ENCODE results near the gene BOLA1. TPM values are rescaled to one million over a fixed set of nuclear protein-coding genes. Genes with fewer than 3 reads are reported as not detected.

Gene BOLA1
- total RNA-seq, 1 donor: 6.5 TPM

- TF ChIP-seq CTCF (IDR thresholded peaks at IDR 0.05; ENCODE audit: insufficient read depth, low read depth, low read length): no peak
- no peak for DNase-seq (ENCODE audit: low read depth)
- H3K4me3 ChIP-seq (ENCODE audit: low read depth, low read length): no peak overlapping the region
Observed at GRCh38 chr1:149903836-149904491, 4.6 kb downstream of the BOLA1 start.

- no peak for DNase-seq (ENCODE audit: low read depth)
- H3K4me3 ChIP-seq (ENCODE audit: low read depth, low read length): no peak overlapping the region
- TF ChIP-seq CTCF (IDR thresholded peaks at IDR 0.05; ENCODE audit: insufficient read depth, low read depth, low read length): no peak
Observed at GRCh38 chr1:149906570-149907075, 7.3 kb downstream of the BOLA1 start.

DNA sequence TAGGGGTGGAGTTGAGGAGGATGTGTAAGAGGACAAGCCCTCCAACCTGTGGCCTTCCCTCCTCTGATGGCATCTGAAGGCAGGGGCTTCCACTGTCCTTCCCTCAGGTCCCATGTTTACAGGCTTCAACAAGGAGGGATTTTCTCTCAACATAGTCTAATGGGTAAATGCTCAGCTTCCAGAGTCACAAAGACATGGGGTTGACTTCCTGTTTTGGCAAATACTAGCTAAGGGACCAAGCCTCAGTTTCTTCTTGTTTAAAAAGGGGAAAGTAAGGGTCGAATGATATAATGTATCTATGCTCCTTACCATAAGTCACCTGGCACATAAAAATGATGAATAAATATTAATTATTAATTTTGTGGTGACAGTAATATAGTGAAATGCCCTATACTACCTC, 15.2 kb downstream of the BOLA1 start:
- H3K4me3 ChIP-seq (ENCODE audit: low read depth, low read length): no peak overlapping the region
- TF ChIP-seq CTCF (IDR thresholded peaks at IDR 0.05; ENCODE audit: insufficient read depth, low read depth, low read length): no peak
- no peak for DNase-seq (ENCODE audit: low read depth)

- H3K4me3 ChIP-seq (ENCODE audit: low read depth, low read length): no peak overlapping the region
Observed at GRCh38 chr1:149915429-149916192, 16.2 kb downstream of the BOLA1 start.

DNA sequence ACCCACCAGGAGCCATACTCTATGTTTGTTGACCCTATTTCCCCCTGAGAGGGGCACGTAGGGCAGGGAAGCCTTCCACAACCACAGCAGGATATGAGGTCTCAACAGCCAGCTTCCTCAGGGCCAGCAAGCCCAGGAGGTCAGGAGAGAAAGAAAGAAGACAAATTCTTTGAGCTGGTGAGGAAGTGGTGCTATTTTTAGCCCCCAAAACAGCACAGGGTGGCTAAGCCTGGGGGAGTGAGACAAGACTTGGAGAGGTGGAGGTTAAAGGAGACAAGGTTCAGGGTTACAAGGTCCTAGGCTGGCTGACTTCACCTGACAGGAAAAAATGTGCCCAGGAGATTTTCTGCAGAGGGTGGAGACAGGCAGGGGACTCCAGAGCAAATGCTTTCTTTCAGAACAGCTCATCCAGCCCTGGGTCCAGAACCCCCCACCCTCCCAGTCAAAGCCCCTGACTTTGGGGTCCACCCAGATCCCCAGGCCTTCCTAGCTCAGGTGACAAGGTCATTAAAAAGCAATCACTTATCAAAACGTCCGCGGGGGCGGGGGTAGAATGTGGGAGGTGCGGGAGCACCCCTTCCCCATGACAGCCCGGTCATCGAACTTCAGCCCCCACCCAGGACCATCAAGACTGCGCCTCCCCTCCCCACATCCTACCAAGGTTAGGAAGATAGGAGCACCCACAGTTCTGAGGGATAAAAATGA, 17.0 kb downstream of the BOLA1 start:
- H3K4me3 ChIP-seq (ENCODE audit: low read depth, low read length): peak overlapping the region; percentile 87
- DNase-seq (ENCODE audit: low read depth): no peak
- TF ChIP-seq CTCF (IDR thresholded peaks at IDR 0.05; ENCODE audit: insufficient read depth, low read depth, low read length): no peak

More at GRCh38 chr1:149915429-149916192, 16.2 kb downstream of the BOLA1 start:
- DNase-seq (ENCODE audit: low read depth): no peak
- no peak for TF ChIP-seq CTCF (IDR thresholded peaks at IDR 0.05; ENCODE audit: insufficient read depth, low read depth, low read length)

DNA sequence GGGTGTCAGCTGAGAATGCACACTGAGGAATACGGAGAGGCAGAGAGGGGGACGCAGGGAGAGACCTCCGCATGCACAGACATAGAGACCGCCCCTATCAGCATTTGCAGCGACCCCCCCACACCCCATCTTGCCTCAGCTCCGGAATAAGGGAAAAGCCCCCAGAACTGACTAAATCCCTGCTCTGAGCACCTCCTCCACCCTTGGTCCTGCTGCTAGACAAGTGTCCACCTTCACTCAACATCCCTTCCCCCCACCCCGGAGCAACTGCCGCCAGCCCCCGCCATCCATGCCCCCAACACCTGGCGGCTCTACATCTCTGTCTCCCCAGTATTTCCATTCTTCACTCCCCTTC, 17.5 kb downstream of the BOLA1 start:
- peak overlapping the region; percentile 87 for H3K4me3 ChIP-seq (ENCODE audit: low read depth, low read length)
- TF ChIP-seq CTCF (IDR thresholded peaks at IDR 0.05; ENCODE audit: insufficient read depth, low read depth, low read length): no peak
- DNase-seq (ENCODE audit: low read depth): no peak
